Measurements from ENCODE around the gene MIB1.

- TF ChIP-seq CTCF (conservative IDR thresholded peaks at IDR 0.05; ENCODE audit: low read depth, low read length) (no peak), EZH2 (IDR thresholded peaks at IDR 0.05; ENCODE audit: borderline replicate concordance, low read depth, low read length, poor library complexity, severe bottlenecking) (no peak)
Observed at GRCh38 chr18:21904856-21905255, 164.3 kb downstream of the MIB1 start.
